Measurements from ENCODE around the gene REG3G.

- TF ChIP-seq CTCF (IDR thresholded peaks at IDR 0.05), result no peak
- TF ChIP-seq POLR2A (IDR thresholded peaks at IDR 0.05), result no peak
These were observed 42.7 kb upstream of the REG3G start for GRCh38 chr2:78982638-78983330.

Measured in uterus (tissue), 2 donors.